OCI-LY7 (cell line): ENCODE data around the gene RETREG2.
"Not testable (repeated sequence)": the region's sequence is repeated elsewhere in the genome, so short reads cannot be mapped to it uniquely, and the experiment has no call there.

ENCODE experiments used
- CTCF ChIP-seq: fragments of 200-600 bp; sonication (generic); conservative IDR thresholded peaks from 2 replicates; pipeline ENCODE4 v1.5.1; 2014; ENCODE audit warnings: mild to moderate bottlenecking, antibody characterized with exemption, low read length, moderate library complexity, mixed read lengths
- EZH2phosphoT487 ChIP-seq: fragments of 200-600 bp; sonication (generic); IDR thresholded peaks from 2 replicates; pipeline ENCODE4 v1.6.1; 2018; ENCODE audit warnings: low read depth, borderline replicate concordance, mild to moderate bottlenecking, mixed run types, antibody characterized with exemption, low read length, moderate library complexity, mixed read lengths

- not testable (repeated sequence) for TF ChIP-seq CTCF, EZH2phosphoT487
Measured at GRCh38 chr2:219201331-219201730, 23.3 kb downstream of the RETREG2 start.
